B cell (primary cell): ENCODE results near the gene FGFRL1. TPM values are rescaled to one million over a fixed set of nuclear protein-coding genes. Genes with fewer than 3 reads are reported as not detected.

Experiments
- ATAC-seq: fragments of 200-7000 bp; cut with Tn5 transposase; one replicate; pipeline ENCODE4 v1.10.0; 2021; ENCODE audit warnings: low read depth, mild to moderate bottlenecking, moderate number of reproducible peaks, moderate library complexity
- CTCF ChIA-PET: fragments of 350-600 bp; sonication (Branson Sonifier 250); formaldehyde crosslinking; loops from one replicate; lab custom pipeline; 2021; ENCODE audit warnings: antibody characterized with exemption, inconsistent platforms; lab: Charles Lee
- POLR2A ChIA-PET: fragments of 350-600 bp; sonication (Branson Sonifier 250); formaldehyde crosslinking; loops from one replicate; lab custom pipeline; 2021; ENCODE audit warnings: antibody characterized with exemption; lab: Charles Lee
- DNase-seq: peaks from one replicate; pipeline ENCODE4 v3.0.0; 2013
- H2AFZ ChIP-seq: 2 replicates; pipeline ENCODE4 v1.6.1; 2012; ENCODE audit warnings: mild to moderate bottlenecking, low read depth, low read length; ENCODE audit not compliant: insufficient read depth, poor library complexity, severe bottlenecking
- H3K27ac ChIP-seq, 2 donors: 1 replicate in 1 of 2; 2 replicates in 1 of 2; pipeline ENCODE4 v1.5.1; 2012 to 2013; ENCODE audit warnings: low read length in 2 of 2, mild to moderate bottlenecking in 2 of 2, moderate library complexity in 1 of 2
- H3K27me3 ChIP-seq, 4 experiments: fragments of 200-600 bp in 1 of 4; sonication (generic) in 1 of 4; replicated peaks in 1 of 4; 1 replicate in 2 of 4; 2 replicates in 2 of 4; pipeline versions ENCODE4 v1.6.1 to v1.7.0; 2013 to 2016; ENCODE audit warnings: low read length in 3 of 4, mild to moderate bottlenecking in 2 of 4, mixed read lengths in 1 of 4, moderate library complexity in 1 of 4; ENCODE audit not compliant: insufficient read depth in 4 of 4, control insufficient read depth in 3 of 4; ENCODE audit errors: control extremely low read depth in 1 of 4
- H3K36me3 ChIP-seq, 2 experiments: replicated peaks in 1 of 2; 1 replicate in 1 of 2; 2 replicates in 1 of 2; pipeline versions ENCODE4 v1.6.1 to v1.7.1; 2013; ENCODE audit warnings: low read length in 1 of 2; ENCODE audit not compliant: insufficient read depth in 2 of 2, control insufficient read depth in 1 of 2; ENCODE audit errors: control extremely low read depth in 1 of 2, extremely low read depth in 1 of 2
- H3K4me1 ChIP-seq, 2 donors: fragments of 200-600 bp in 1 of 2; sonication (generic) in 1 of 2; 1 replicate in 1 of 2; 2 replicates in 1 of 2; pipeline versions ENCODE4 v1.5.1 to v1.6.1; 2013 to 2017; ENCODE audit warnings: low read length in 2 of 2; ENCODE audit not compliant: control insufficient read depth in 2 of 2, insufficient read depth in 2 of 2
- H3K4me2 ChIP-seq: replicated peaks from 2 replicates; pipeline ENCODE3; 2012; ENCODE audit warnings: mild to moderate bottlenecking, low read depth, low read length; ENCODE audit not compliant: poor library complexity, severe bottlenecking
- H3K4me3 ChIP-seq, 5 experiments: fragments of 200-600 bp in 1 of 5; sonication (generic) in 1 of 5; 1 replicate in 3 of 5; 2 replicates in 2 of 5; pipeline versions ENCODE4 v1.5.1 to v1.7.0; 2011 to 2016; ENCODE audit warnings: low read length in 4 of 5, mild to moderate bottlenecking in 4 of 5, low read depth in 2 of 5, control low read depth in 1 of 5, moderate library complexity in 1 of 5; ENCODE audit not compliant: insufficient read depth in 1 of 5; ENCODE audit errors: control extremely low read depth in 1 of 5, extremely low read depth in 1 of 5
- H3K79me2 ChIP-seq: fragments of 200-600 bp; sonication (generic); one replicate; pipeline ENCODE4 v1.6.0; 2016; ENCODE audit warnings: low read length; ENCODE audit not compliant: control insufficient read depth, insufficient read depth
- H3K9ac ChIP-seq: fragments of 200-600 bp; sonication (generic); 2 replicates; pipeline ENCODE4 v1.6.1; 2017; ENCODE audit warnings: mild to moderate bottlenecking, low read length, moderate library complexity
- H3K9me3 ChIP-seq, 3 donors: one replicate each; pipeline versions ENCODE4 v1.6.1 to v1.7.1; 2013; ENCODE audit warnings: low read length in 2 of 3; ENCODE audit not compliant: control insufficient read depth in 2 of 3, insufficient read depth in 1 of 3; ENCODE audit errors: control extremely low read depth in 1 of 3
- H4K20me1 ChIP-seq: 2 replicates; pipeline ENCODE4 v1.6.0; 2012; ENCODE audit warnings: mild to moderate bottlenecking, low read length; ENCODE audit not compliant: insufficient read depth, control insufficient read depth, poor library complexity, severe bottlenecking
- H3K27ac Mint-ChIP-seq: one replicate; pipeline ENCODE4 v1.8.0; 2021; ENCODE audit warnings: mixed read lengths
- H3K27me3 Mint-ChIP-seq: one replicate; pipeline ENCODE4 v1.8.0; 2021; ENCODE audit warnings: mixed read lengths
- H3K4me1 Mint-ChIP-seq: one replicate; pipeline ENCODE4 v1.8.0; 2021; ENCODE audit warnings: mixed read lengths
- H3K4me3 Mint-ChIP-seq: one replicate; pipeline ENCODE4 v1.8.0; 2021; ENCODE audit warnings: mixed read lengths
- H3K9me3 Mint-ChIP-seq: one replicate; pipeline ENCODE4 v1.8.0; 2022; ENCODE audit warnings: mixed read lengths; ENCODE audit not compliant: insufficient read depth
- EZH2 ChIP-seq: IDR thresholded peaks from 2 replicates; pipeline ENCODE4 v1.6.1; 2012; ENCODE audit warnings: borderline replicate concordance, low read depth, mild to moderate bottlenecking, moderate library complexity, low read length; ENCODE audit not compliant: insufficient read depth, poor library complexity, severe bottlenecking
- WGBS: methylation state at CpG from one replicate; pipeline ENCODE4 v1.1.5; 2013; ENCODE audit warnings: missing lambda C conversion rate; ENCODE audit not compliant: insufficient coverage; 5-methylcytosine and 5-hydroxymethylcytosine counted together
- intact Hi-C: fragments of 100-400 bp; cut with micrococcal nuclease; formaldehyde crosslinking; loops from one replicate; pipeline ENCODE4 v1.10.0; 2022
- polyA plus RNA-seq: library from polyadenylated mRNA; depleted of rRNA; stranded (reverse); fragments of >200 nt; gene quantifications from 2 replicates; pipeline ENCODE4 v1.2.3, GENCODE V29; 2012
- total RNA-seq, 2 donors: library from RNA; stranded (reverse); fragments of 120-200 nt in 1 of 2; gene quantifications; 1 replicate in 1 of 2; 2 replicates in 1 of 2; pipeline versions ENCODE4 v1.2.3 to v1.2.4, GENCODE V29; 2013 to 2022
- TF ChIP-seq, protein P1 (sequence below): fragments of 200-600 bp; IDR thresholded peaks from one replicate; pipeline ENCODE4 v1.8.0; 2022; ENCODE audit warnings: antibody characterized with exemption, mild to moderate bottlenecking

FGFRL1 gene
- total and polyA plus RNA-seq, 2 donors (not counting 1 experiment from before 2014, with no cell fraction given) = 24.1 to 28.9 TPM

DNA sequence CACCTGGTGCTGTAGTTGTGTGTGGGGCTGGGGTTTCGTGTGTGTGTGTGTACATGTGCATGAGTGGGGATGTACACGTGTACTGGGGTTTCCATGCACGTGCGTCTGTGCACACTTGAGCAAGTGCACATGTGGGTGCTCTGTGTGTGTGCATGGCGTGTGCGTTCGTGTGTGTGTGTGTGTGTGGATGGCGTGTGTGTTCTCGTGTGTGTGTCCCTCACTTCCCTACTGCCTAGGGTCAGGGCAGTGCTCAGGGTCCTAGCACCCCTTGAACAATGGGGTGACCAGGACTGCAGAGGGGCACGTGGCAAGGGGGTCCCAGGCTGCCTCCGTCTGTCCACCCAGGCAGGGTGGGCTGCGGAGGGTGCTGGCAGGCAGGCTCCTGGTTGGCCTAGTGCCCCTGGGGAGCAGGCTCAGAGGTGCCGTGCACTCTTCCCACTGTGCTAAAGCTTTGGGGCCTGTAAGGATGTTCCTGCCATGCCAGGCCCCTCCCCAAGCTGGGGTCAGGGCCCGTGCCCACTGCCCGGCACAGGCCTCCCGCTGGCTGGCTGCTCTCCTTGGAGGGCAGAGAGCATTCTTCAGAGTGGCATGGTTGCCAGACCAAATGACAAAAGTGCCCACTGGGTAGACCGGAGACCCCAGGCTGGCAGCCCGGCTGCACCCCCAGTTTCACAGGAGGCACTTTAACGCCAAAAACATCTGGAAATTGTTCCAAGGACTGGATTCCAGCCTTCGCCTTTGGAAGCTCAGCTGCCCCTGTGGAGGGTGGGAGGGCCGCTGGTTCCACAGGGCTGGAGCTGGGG is 29.1 kb downstream of the FGFRL1 start:
- H3K27ac Mint-ChIP-seq = peak overlapping the region; percentile 59
- Histone ChIP-seq H3K79me2 (no peaks in the 10 kb centered on the region), H3K9ac (no peak overlapping the region), H4K20me1 (no peaks in the 10 kb centered on the region), H3K27ac (no peak overlapping the region), H2AFZ (no peak overlapping the region), H3K9me3 (peaks cover 0 to 2% (median 0%) of the 10 kb centered on the region in 3 donors), H3K4me1 (peaks cover 0 to 10% of the 10 kb centered on the region in 2 donors), H3K27me3 (peaks cover 0 to 22% (median 10%) of the 10 kb centered on the region in 4 experiments), H3K4me3 (no peak overlapping the region), H3K4me2 (no peak overlapping the region), H3K36me3 (no peaks in the 10 kb centered on the region)
- intact Hi-C loops = no loop called here
- H3K9me3 Mint-ChIP-seq = no peaks in the 10 kb centered on the region
- ATAC-seq (no peak), DNase-seq (no peak)
- TF ChIP-seq, protein P1, sequence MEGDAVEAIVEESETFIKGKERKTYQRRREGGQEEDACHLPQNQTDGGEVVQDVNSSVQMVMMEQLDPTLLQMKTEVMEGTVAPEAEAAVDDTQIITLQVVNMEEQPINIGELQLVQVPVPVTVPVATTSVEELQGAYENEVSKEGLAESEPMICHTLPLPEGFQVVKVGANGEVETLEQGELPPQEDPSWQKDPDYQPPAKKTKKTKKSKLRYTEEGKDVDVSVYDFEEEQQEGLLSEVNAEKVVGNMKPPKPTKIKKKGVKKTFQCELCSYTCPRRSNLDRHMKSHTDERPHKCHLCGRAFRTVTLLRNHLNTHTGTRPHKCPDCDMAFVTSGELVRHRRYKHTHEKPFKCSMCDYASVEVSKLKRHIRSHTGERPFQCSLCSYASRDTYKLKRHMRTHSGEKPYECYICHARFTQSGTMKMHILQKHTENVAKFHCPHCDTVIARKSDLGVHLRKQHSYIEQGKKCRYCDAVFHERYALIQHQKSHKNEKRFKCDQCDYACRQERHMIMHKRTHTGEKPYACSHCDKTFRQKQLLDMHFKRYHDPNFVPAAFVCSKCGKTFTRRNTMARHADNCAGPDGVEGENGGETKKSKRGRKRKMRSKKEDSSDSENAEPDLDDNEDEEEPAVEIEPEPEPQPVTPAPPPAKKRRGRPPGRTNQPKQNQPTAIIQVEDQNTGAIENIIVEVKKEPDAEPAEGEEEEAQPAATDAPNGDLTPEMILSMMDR = no peak
- TF ChIP-seq EZH2 = no peak
- H3K4me1 Mint-ChIP-seq = no peaks in the 10 kb centered on the region
- no peak overlapping the region for H3K4me3 Mint-ChIP-seq
- H3K27me3 Mint-ChIP-seq = peaks cover 8% of the 10 kb centered on the region
- ChIA-PET POLR2A (no interaction called here), CTCF (no interaction called here)
- WGBS = 92% methylated on average over 20 of the region's 21 CpGs

DNA sequence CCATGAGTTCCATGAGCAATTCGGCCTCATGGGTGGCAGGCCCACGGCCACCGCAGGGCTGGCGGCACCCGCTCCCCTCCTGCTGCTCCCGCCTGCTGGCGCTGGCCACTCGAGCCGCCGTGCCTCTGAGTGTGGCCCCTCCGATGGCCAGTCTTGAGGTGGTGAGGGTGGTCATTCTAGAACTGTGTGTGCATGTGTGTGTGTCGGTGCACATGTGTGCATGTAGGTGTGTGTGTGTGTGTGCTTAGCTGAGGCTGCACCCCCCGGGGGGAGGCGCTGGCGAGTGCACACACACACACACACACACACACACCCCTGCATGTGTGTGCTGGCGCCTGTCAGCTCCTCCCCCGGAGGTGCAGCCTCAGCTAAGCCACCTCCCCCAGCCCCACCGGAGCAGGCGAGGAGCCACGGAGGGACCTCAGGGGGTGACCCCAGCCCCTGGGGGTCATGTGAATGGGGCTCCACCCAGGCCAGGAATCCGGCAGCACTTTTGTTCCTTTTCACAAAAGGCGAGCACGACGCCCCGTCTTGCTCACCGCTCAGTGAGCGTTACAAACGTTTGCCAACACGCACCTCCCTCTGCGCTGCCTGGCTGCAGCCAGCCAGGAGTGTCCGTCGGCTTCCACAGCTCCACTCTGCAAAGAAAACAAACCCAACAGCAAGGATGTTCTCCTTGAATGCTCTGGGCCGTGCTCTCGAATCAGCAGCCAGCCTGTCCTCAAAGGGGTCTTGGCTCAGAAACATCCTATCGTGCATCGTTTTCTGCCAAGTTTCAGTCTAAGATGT is 29.9 kb downstream of the FGFRL1 start:
- WGBS = 72% methylated on average over 34 of the region's 36 CpGs
- intact Hi-C loops = no loop called here
- Histone ChIP-seq H2AFZ (no peak overlapping the region), H4K20me1 (no peaks in the 10 kb centered on the region), H3K9ac (no peak overlapping the region), H3K4me3 (no peak overlapping the region), H3K9me3 (peaks cover 0 to 2% (median 0%) of the 10 kb centered on the region in 3 donors), H3K4me1 (peaks cover 0 to 10% of the 10 kb centered on the region in 2 donors), H3K27ac (no peak overlapping the region), H3K36me3 (no peaks in the 10 kb centered on the region), H3K79me2 (no peaks in the 10 kb centered on the region), H3K27me3 (peaks cover 0 to 24% (median 10%) of the 10 kb centered on the region in 4 experiments), H3K4me2 (no peak overlapping the region)
- no peak overlapping the region for H3K4me3 Mint-ChIP-seq
- no peak for DNase-seq
- no peaks in the 10 kb centered on the region for H3K9me3 Mint-ChIP-seq
- TF ChIP-seq, protein P1 = no peak
- TF ChIP-seq EZH2 = no peak
- no peak overlapping the region for H3K27ac Mint-ChIP-seq
- no peak for ATAC-seq
- POLR2A ChIA-PET = interaction anchor here (0.6 kb wide), 1 partner anchor 154 kb away, joined by 3 read pairs; no protein-coding TSS in a partner anchor
- peaks cover 9% of the 10 kb centered on the region for H3K27me3 Mint-ChIP-seq
- CTCF ChIA-PET = no interaction called here
- no peaks in the 10 kb centered on the region for H3K4me1 Mint-ChIP-seq
